ENCODE measurements around the gene INHA. TPM values are rescaled to one million over a fixed set of nuclear protein-coding genes. Genes with fewer than 3 reads are reported as not detected.

Gene INHA
- total and polyA plus RNA-seq, 5 donors: 16.7 to 47.6 (median 28.7) TPM

DNA sequence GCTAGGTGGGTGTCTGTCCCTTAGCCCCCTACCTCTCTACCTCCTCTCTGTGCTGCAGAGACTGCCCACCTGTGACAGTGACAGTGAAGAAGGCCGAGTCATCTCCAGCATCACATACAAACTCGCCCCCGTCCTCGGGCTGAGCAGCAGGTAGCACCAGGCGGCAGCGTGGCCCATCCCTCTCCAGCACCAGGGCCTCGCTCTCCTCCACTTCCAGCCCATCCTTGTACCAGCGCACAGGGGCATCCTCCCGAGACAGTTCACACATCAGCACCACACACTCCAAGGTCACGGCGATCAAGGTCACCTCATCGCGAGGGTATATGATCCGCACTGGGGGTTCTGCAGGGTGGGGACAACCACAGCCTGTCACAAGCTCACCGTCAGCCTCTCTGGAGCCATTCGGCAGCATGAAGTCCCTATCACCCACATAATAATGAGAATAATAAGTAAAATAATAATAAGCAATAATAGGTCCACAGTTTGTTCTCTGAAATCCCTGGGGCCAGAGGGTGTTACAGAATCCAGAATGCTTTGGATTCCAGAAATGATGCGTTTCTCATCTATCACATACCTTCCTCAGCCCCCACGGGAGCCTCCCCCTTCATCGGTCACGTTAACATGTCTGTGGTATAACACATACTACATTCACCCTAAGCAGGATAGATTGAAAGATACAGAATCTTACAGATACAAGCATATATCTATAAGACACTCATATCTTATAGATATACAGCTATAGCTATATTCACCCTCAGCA lies 12.8 kb upstream of the INHA start:
- no peak overlapping the region for H3K4me3 ChIP-seq (ENCODE audit: low read length)
- DNase-seq: peak; percentile 18 to 50 (median 31)
- no peak overlapping the region for H3K27ac ChIP-seq (ENCODE audit: low read length)
- intact Hi-C loops (cut with DNase I): no loop called here
- WGBS: 78% methylated on average over 20 of the region's 20 CpGs
- H3K27me3 ChIP-seq (ENCODE audit: control insufficient read depth, insufficient read depth): no peaks in the 10 kb centered on the region
- H3K9me3 ChIP-seq (ENCODE audit: control insufficient read depth, low read length): no peaks in the 10 kb centered on the region
- H3K4me1 ChIP-seq (ENCODE audit: control insufficient read depth, insufficient read depth, low read length): no peaks in the 10 kb centered on the region
- no peak for ATAC-seq

DNA sequence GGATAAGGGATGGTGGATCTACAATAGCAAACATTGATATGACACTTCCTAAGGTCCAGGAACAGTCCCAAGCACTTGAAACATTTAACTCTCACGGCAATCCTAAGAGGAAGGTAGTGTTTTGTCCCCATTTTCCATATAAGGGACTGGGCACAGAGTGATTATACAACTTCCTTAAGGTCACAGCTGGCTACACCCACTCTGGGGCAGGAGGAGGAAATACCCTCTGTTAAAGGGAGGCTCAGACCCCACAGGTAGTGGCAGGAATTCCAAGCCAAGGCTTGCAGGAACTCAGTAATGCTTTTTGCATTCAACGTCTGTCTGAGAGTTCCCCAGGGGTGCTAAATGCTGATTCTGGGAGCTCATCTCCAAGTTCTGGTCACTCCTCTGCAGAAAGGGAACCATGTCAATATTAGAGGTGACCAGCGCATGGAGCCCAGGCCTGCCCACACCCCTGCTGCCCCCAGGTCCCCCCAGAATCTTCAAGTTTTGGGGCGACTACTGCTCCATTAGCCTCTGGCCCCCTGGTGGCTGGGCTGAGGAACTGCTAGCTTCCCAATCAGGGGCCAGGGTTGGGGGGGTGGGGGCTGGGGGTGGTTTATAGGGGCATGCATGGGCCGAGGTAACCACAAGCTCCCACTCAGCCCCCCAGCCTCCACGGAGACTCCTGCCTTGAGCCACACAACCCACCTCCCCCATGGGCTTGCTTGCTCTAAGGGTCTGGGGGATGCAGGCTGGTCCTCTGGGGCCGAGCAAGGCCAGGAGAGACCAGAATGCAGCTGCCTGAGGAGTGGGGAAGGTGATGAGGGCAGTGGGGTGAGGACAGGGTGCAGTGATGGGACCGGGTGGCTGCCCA lies 11.8 kb upstream of the INHA start:
- H3K27ac ChIP-seq (ENCODE audit: low read length): no peak overlapping the region
- 28% methylated on average over 8 of the region's 8 CpGs for WGBS
- no peak overlapping the region for H3K4me3 ChIP-seq (ENCODE audit: low read length)
- no peaks in the 10 kb centered on the region for H3K9me3 ChIP-seq (ENCODE audit: control insufficient read depth, low read length)
- DNase-seq (peak in 2 of 3 donors; percentile 15 to 42), ATAC-seq (peak; percentile 3 to 10)
- intact Hi-C loops (cut with DNase I): no loop called here
- no peaks in the 10 kb centered on the region for H3K27me3 ChIP-seq (ENCODE audit: control insufficient read depth, insufficient read depth)
- H3K4me1 ChIP-seq (ENCODE audit: control insufficient read depth, insufficient read depth, low read length): no peaks in the 10 kb centered on the region

DNA sequence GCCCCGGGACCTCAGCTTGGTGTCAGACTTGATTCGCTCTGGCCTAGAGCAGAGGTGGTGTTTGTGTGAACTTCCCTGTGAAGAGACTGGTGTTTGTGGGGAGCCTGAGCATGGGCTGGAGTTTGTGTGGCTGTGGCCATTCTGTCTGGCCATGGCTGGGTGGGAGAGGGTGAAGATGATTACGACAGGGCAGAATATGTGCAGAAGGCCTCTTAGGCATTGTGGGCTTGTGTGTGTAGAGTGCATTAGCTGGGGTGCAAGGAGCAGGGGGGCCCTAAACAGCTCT lies 11.3 kb upstream of the INHA start:
- peak in 1 of 3 donors; percentile 26 for DNase-seq
- intact Hi-C loops (cut with DNase I): no loop called here
- Histone ChIP-seq H3K4me3 (ENCODE audit: low read length) (no peak overlapping the region), H3K27ac (ENCODE audit: low read length) (no peak overlapping the region), H3K27me3 (ENCODE audit: control insufficient read depth, insufficient read depth) (no peaks in the 10 kb centered on the region), H3K9me3 (ENCODE audit: control insufficient read depth, low read length) (no peaks in the 10 kb centered on the region), H3K4me1 (ENCODE audit: control insufficient read depth, insufficient read depth, low read length) (no peaks in the 10 kb centered on the region)
- ATAC-seq: no peak
- 86% methylated on average over 3 of the region's 3 CpGs for WGBS

DNA sequence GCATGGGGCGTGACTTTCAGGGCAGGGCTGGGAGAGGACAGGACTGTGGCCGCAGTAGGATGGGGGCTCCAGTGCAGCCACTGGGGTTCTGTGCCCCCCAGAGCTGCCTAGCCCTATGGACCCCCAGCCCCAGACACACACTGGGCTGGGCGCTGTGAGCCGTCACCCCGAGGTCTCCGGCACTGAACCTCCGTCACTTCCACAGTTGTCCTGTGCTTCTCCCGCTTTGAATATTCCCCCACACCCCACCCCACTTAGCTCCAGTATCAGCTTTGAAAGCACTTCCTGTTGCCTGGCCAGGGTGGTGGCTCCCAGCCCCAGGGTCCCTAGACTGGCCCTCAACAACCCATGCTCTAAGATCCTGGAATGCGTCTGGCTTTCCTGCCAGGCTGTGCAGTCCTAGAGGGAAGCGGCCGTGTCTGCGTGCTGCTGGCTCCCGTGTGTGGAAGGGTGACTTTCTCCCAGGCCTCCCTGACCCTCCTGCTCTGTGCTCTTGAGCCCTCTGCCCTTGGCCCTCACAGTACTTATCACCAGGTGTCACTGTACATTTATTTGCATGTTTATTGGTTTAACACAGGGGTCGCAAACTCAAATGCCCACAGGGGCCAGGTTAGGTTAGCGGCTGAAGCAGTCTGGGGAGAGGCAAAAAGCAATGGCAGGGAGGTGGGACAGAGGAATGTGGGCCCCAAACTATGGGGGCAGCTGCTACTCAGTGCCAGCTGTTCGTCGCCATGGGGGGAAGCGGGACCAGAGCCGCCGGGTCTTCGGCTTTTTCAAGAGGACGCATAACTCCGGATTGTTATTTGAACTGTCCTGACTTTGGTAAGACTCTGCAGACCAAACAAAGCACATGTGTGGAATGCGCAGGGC lies 10.7 kb upstream of the INHA start:
- H3K27me3 ChIP-seq (ENCODE audit: control insufficient read depth, insufficient read depth): no peaks in the 10 kb centered on the region
- DNase-seq: peak in 1 of 3 donors; percentile 45
- no peak overlapping the region for H3K4me3 ChIP-seq (ENCODE audit: low read length)
- intact Hi-C loops (cut with DNase I): no loop called here
- H3K9me3 ChIP-seq (ENCODE audit: control insufficient read depth, low read length): no peaks in the 10 kb centered on the region
- WGBS: 63% methylated on average over 24 of the region's 24 CpGs
- peak; percentile 3 to 4 for ATAC-seq
- no peak overlapping the region for H3K27ac ChIP-seq (ENCODE audit: low read length)
- no peaks in the 10 kb centered on the region for H3K4me1 ChIP-seq (ENCODE audit: control insufficient read depth, insufficient read depth, low read length)

DNA sequence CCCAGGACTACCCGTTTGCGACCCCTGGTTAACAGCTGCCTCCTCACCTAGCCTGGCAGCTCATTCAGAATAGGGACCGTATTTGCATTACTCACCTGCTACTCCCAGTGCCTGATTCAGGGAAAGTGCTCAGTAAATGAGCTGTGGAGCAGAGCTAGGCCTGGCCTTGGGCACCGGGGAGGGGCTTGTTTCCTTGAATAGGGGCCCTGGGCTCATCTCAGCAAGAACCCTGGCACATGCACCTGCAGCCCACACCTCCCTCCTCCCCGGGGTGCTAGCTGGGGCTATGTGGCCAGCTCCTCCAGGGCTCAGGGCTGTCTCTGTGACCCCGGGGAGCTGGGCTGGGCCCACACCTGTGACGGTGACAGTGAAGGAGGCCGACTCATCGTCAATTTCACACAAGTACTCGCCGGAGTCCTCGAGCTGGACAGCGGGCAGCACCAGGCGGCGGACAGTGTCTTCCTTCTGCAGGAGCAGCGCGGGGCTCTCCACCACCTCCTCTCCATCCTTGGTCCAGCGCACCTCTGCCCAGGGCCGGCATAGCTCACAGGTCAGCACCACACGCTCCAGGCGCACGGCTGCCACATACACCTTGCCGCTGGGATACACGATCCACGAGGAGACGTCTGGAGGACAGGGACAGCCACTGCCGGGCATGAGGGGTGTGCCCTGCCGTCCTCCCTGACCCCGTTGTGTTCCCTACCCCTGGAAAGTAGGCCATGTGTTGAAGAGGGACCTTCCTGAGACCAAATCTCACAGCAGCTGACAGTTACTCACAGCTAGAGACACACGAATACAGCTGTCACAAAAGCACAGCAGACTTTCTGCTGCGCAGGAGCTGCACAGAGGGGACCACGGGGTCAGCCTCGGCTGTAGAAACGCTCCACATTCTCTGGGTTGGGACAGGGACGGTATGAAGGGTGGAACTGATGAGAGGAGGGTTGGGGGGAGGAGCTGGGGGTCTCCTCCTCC lies 9.8 kb upstream of the INHA start:
- ATAC-seq (no peak), DNase-seq (peak in 2 of 3 donors; percentile 53 to 54)
- Histone ChIP-seq H3K4me1 (ENCODE audit: control insufficient read depth, insufficient read depth, low read length) (no peaks in the 10 kb centered on the region), H3K9me3 (ENCODE audit: control insufficient read depth, low read length) (no peaks in the 10 kb centered on the region), H3K27ac (ENCODE audit: low read length) (no peak overlapping the region), H3K27me3 (ENCODE audit: control insufficient read depth, insufficient read depth) (no peaks in the 10 kb centered on the region), H3K4me3 (ENCODE audit: low read length) (no peak overlapping the region)
- WGBS: 82% methylated on average over 35 of the region's 35 CpGs
- intact Hi-C loops (cut with DNase I): no loop called here

- intact Hi-C loops (cut with DNase I): no loop called here
- Histone ChIP-seq H3K27ac (ENCODE audit: low read length) (no peak overlapping the region), H3K27me3 (ENCODE audit: control insufficient read depth, insufficient read depth) (no peaks in the 10 kb centered on the region), H3K4me3 (ENCODE audit: low read length) (no peak overlapping the region), H3K4me1 (ENCODE audit: control insufficient read depth, insufficient read depth, low read length) (no peaks in the 10 kb centered on the region), H3K9me3 (ENCODE audit: control insufficient read depth, low read length) (no peaks in the 10 kb centered on the region)
- ATAC-seq: no peak
- DNase-seq: no peak
- WGBS: 90% methylated on average over 20 of the region's 20 CpGs
These were observed 8.7 kb upstream of the INHA start for GRCh38 chr2:219563271-219563928.

GRCh38 chr2:219565130-219566080 lies 6.7 kb upstream of the INHA start:
- intact Hi-C loops (cut with DNase I): no loop called here
- Histone ChIP-seq H3K4me1 (ENCODE audit: control insufficient read depth, insufficient read depth, low read length) (no peaks in the 10 kb centered on the region), H3K27ac (ENCODE audit: low read length) (no peak overlapping the region), H3K9me3 (ENCODE audit: control insufficient read depth, low read length) (no peaks in the 10 kb centered on the region), H3K27me3 (ENCODE audit: control insufficient read depth, insufficient read depth) (no peaks in the 10 kb centered on the region), H3K4me3 (ENCODE audit: low read length) (no peak overlapping the region)
- 76% methylated on average over 21 of the region's 21 CpGs for WGBS
- no peak for ATAC-seq
- DNase-seq: no peak

GRCh38 chr2:219566640-219567039 lies 5.5 kb upstream of the INHA start:
- Histone ChIP-seq H3K27ac (ENCODE audit: low read length) (no peak overlapping the region), H3K9me3 (ENCODE audit: control insufficient read depth, low read length) (no peaks in the 10 kb centered on the region), H3K4me3 (ENCODE audit: low read length) (no peak overlapping the region), H3K4me1 (ENCODE audit: control insufficient read depth, insufficient read depth, low read length) (no peaks in the 10 kb centered on the region), H3K27me3 (ENCODE audit: control insufficient read depth, insufficient read depth) (no peaks in the 10 kb centered on the region)
- intact Hi-C loops (cut with DNase I): no loop called here
- ATAC-seq (no peak), DNase-seq (no peak)
- 86% methylated on average over 11 of the region's 11 CpGs for WGBS

GRCh38 chr2:219567131-219567530 lies 5.0 kb upstream of the INHA start:
- DNase-seq: peak in 1 of 3 donors; percentile 44
- no peak for ATAC-seq
- H3K9me3 ChIP-seq (ENCODE audit: control insufficient read depth, low read length): no peaks in the 10 kb centered on the region
- no peaks in the 10 kb centered on the region for H3K27me3 ChIP-seq (ENCODE audit: control insufficient read depth, insufficient read depth)
- no peak overlapping the region for H3K27ac ChIP-seq (ENCODE audit: low read length)
- no peaks in the 10 kb centered on the region for H3K4me1 ChIP-seq (ENCODE audit: control insufficient read depth, insufficient read depth, low read length)
- no peak overlapping the region for H3K4me3 ChIP-seq (ENCODE audit: low read length)
- WGBS: 93% methylated on average over 18 of the region's 18 CpGs
- intact Hi-C loops (cut with DNase I): no loop called here
